ENCODE data around the gene EIF4G3.
"Not testable (repeated sequence)": the region's sequence is repeated elsewhere in the genome, so short reads cannot be mapped to it uniquely, and the experiment has no call there.

Gene EIF4G3

DNA sequence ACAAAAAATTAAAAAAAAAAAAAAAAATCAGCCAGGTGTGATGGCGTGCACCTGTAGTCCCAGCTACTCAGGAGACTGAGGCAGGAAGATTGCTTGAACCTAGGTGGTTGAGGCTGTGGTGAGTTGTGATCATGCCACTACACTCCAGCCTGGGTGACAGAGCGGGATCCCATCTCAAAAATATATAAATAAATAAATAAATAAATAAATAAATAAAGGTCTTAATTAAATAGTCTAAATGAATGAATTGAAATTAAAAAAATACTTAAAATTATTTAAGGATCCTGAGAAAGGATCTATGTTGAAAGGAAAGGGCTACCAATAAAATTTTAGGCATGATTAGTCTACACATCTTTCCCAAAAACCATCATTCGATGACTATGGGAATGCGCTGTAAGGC, 322.2 kb downstream of the EIF4G3 start:
- DNase-seq = no peak

DNA sequence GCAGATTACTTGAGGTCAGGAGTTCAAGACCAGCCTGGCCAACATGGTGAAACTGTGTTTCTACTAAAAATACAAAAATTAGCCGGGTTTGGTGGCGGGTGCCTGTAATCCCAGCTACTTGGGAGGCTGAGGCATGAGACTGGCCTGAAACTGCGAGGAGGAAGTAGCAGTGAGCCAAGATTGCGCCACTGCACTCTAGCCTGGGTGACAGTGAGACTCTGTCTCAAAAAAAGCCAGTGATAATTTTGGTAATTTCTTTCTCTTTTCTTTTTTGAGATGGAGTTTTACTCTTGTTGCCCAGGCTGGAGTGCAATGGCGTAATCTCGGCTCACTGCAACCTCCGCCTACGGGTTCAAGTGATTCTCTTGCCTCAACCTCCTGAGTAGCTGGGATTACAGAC, 324.9 kb downstream of the EIF4G3 start:
- not testable (repeated sequence) for DNase-seq

GRCh38 chr1:20850021-20850420, 326.7 kb downstream of the EIF4G3 start:
- DNase-seq = no peak

DNA sequence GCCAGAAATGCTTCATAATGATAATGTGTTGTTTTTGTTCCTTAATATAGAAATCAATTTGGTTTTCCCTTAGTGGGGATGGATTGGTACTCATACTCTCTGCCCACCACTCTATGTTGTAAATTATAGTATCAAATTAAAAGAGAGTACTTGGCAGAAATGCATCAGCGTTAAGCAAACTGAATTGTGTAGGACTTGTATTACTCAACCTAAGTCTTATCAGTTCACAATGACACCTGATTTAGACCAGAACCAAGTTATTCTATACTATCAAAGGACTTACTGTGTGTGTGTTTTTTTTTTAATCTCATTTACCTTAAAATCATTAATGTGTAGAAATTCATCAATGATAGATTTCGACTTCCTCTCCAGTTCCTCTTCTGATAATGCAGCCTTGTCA, 327.6 kb downstream of the EIF4G3 start:
- no peak for DNase-seq

GRCh38 chr1:20848162-20848561, 328.5 kb downstream of the EIF4G3 start:
- no peak for DNase-seq

- DNase-seq = no peak
Observed at GRCh38 chr1:20847611-20848080, 329.1 kb downstream of the EIF4G3 start.

DNA sequence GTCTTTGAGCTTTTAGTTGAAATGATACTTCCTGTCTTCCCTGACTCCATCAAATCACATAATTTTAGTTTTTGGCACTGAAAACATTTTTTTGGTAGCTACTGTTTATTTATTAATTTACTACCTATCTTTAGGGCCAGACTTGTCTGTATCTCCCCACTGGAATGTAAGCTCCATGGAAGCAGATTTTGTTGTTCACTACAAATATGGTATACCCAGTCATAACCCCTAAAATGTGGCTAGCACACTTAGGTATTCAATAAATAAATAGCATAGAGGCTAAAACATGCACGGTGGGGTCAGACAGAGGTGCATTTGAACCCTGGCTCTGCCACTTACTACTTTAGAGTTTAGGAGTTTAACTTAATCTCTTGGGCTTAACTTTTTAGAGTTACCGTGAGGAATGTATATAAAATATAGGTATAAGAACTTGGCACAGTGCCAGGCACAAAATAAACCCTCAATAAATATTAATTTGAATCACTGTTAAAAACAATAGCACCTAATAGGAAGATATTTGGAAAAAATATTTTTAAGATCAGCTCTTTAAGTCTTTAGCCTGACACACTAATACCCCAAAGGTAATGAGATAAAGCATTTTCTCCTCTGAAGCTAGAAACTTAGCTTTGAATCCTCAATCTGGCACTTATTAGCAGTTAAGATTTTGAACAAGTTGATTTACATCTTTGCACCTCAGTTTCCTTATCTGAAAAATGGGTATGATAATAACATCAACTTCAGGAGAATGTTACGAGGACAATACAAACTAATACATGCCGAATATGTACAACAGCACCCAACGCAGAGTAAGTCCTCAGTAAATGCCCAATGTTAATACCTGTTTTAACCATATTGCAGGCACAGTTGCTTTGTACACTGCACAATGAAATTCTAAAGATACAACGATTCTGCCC, 330.0 kb downstream of the EIF4G3 start:
- DNase-seq = no peak

- no peak for DNase-seq
Observed at GRCh38 chr1:20840731-20841130, 336.0 kb downstream of the EIF4G3 start.

GRCh38 chr1:20837554-20838192, 339.0 kb downstream of the EIF4G3 start:
- DNase-seq = no peak

DNA sequence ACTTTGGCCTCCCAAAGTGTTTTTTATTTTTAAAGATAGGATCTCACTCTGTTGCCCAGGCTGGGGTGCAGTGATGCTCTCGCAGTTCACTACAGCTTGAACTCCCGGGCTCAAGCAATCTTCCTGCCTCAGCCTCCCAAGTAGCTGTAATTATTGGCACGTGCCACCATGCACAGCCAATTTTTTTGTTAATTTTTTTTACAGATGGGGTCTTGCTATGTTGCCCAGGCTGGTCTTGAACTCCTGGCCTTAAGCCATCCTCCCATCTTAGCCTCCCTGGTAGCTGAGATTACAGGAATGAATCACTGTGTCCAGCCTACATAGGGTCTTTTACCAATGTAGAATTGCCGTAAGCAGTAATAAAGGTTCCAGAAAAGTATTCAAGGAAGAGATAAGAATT, 340.5 kb downstream of the EIF4G3 start:
- no peak for DNase-seq

DNA sequence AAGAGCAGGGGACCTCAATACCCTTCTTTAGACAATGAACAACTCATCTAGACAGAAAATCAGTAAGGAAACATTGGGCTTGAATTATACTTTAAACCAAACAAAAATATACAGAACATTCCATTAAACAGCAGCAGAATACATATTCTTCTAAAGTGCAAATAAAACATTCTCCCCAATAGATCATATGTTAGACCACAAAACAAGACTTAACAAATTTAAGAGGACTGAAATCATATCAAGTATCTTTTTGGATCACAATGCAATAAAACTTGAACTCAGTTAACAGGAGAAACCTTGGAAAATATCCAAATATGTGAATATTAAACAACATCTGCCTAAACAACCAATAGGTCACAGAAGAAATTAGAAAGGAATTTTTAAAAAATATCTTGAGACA, 341.9 kb downstream of the EIF4G3 start:
- DNase-seq = no peak

- no peak for DNase-seq
Observed at GRCh38 chr1:20834192-20834591, 342.5 kb downstream of the EIF4G3 start.

- no peak for DNase-seq
Observed at GRCh38 chr1:20830378-20830777, 346.3 kb downstream of the EIF4G3 start.

- DNase-seq = no peak
Observed at GRCh38 chr1:20829946-20830345, 346.8 kb downstream of the EIF4G3 start.

DNA sequence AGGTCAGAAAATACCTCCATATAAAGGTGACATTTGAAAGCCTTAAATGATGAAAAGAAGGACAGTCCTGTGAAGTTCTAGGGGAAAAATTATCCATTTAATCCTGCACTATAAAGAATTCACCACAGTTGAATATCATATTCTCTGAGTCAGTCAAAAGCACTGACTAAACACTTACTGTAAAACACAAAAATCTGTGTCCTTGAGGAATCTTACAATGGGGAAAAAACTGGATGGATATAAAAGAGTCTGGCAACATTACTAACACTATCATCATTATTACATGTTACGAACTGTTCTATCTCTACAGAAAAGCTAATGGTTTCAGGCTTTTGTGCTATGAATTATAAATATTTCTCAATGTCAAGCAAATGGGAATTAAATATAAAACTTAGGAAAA, 347.2 kb downstream of the EIF4G3 start:
- no peak for DNase-seq

DNA sequence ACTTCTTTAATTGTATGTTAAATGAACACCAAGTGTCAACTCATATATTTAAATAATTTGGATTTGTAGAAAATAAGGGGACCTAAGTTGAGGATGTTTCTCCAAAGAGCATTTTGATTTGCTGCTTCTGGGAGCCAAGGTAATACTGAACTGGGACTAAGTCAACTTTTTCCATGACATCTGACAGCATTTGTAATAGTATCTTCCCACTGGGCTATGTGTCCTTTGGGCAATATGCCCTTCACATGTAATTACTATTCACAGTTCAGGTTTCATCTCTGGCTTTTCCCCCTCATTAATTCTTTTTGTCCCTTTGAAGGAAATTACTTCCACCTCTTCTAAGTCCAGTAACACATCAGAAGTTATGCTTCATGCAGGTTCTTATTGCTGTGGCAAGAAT, 352.9 kb downstream of the EIF4G3 start:
- no peak for DNase-seq

GRCh38 chr1:20821466-20821865, 355.2 kb downstream of the EIF4G3 start:
- DNase-seq = no peak

- no peak for DNase-seq
Observed at GRCh38 chr1:20819818-20820217, 356.9 kb downstream of the EIF4G3 start.

- no peak for DNase-seq
Observed at GRCh38 chr1:20814534-20814871, 362.2 kb downstream of the EIF4G3 start.

DNA sequence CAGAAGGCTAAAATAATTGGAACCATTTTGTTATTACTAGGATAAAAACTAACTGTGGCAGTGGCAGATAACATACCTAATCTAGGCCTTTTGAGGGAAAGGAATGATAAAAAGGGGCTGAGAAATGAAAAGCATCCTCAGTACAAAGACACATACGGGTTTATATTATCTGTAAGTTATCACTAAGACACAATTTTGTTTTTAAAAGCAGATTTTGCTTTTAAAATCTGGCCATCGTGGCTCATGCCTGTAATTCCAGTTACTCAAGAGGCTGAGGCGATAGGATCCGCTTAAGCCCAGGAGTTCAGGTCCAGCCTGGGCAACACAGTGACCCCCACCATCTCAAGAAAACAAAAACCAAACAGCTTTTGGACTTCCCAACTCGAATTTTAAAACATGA, 364.8 kb downstream of the EIF4G3 start:
- DNase-seq = no peak

GRCh38 chr1:20793236-20793635, 383.5 kb downstream of the EIF4G3 start:
- no peak for DNase-seq

- no peak for DNase-seq
Observed at GRCh38 chr1:20792196-20792595, 384.5 kb downstream of the EIF4G3 start.

DNA sequence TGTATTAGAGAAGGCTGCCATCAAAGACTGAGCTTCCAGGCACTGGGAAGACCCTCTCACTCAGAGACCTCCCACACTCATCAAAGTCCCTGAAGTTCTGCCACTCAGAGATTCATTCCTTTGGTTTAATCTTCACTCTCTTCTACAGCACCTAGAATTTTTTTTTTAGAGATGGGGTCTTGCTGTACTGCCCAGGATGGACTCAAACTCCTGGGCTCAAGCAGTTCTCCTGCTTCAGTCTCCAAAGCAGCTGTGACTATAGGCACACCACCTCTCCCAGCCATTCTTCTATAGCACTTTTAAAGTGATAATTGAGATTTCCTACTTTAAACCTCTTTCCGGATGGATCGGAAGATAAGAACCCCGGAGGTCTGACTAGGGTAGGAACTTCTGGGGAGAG, 385.9 kb downstream of the EIF4G3 start:
- DNase-seq = no peak

DNA sequence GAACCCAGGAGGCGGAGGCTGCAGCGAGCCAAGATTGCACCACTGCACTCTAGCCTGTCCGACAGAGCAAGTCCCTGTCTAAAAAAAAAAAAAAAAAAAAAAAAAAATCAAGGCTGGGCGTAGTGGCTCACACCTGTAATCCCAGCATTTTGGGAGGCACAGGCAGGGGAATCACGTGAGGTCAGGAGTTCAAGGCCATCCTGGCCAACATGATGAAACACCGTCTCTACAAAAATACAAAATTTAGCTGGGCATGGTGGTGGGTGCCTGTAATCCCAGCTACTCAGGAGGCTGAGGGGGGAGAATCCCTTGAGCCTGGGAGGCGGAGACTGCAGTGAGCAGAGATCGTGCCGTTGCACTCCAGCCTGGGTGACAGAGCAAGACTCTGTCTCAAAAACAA, 387.1 kb downstream of the EIF4G3 start:
- DNase-seq = not testable (repeated sequence)

Data from NCI-H2227 treated with DMSO at 0.1 percent for 48 hours (cell line).